Measurements from ENCODE around the gene KLHL29. TPM values are rescaled to one million over a fixed set of nuclear protein-coding genes. Genes with fewer than 3 reads are reported as not detected.
A peak's percentile ranks its signal among the peaks of the same experiment; 100 is the strongest.

Gene KLHL29
- total RNA-seq, 4 donors from 2014 or later, result 10.1 to 27.3 (median 15.7) TPM

DNA sequence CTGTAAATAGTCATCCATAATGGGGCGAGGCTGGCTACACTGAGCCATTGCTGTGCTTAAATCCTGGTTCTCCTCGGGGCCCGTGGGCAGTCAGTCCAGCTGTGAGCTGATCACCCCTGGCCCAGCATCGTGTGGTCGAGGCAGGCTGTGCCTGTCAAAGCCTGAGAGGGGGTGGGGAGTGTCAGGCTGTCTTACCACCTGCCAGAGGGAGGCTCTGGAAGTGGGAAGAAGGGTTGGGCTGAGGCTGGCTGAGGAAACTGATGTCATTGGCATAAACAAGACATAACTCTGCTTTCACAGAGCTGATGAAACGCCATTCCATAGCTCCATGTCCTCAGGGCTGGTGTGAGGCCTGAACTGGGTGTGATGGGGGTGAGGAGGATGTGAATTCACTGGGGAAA is 49.7 kb downstream of the KLHL29 start:
- TF ChIP-seq, protein P1, sequence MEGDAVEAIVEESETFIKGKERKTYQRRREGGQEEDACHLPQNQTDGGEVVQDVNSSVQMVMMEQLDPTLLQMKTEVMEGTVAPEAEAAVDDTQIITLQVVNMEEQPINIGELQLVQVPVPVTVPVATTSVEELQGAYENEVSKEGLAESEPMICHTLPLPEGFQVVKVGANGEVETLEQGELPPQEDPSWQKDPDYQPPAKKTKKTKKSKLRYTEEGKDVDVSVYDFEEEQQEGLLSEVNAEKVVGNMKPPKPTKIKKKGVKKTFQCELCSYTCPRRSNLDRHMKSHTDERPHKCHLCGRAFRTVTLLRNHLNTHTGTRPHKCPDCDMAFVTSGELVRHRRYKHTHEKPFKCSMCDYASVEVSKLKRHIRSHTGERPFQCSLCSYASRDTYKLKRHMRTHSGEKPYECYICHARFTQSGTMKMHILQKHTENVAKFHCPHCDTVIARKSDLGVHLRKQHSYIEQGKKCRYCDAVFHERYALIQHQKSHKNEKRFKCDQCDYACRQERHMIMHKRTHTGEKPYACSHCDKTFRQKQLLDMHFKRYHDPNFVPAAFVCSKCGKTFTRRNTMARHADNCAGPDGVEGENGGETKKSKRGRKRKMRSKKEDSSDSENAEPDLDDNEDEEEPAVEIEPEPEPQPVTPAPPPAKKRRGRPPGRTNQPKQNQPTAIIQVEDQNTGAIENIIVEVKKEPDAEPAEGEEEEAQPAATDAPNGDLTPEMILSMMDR (IDR thresholded peaks at IDR 0.05), result no peak
- H3K4me3 ChIP-seq (ENCODE audit: low read depth, poor library complexity, severe bottlenecking), result no peak overlapping the region
- WGBS, 2 donors, result 56 to 59% methylated on average over 4 to 6 of the region's 6 CpGs
- intact Hi-C loops (cut with DNase I; ENCODE audit: low total_unique reads), result no loop called here
- peak in 1 of 2 donors; percentile 70 for DNase-seq (ENCODE audit: low spot score in 2 of 2)

DNA sequence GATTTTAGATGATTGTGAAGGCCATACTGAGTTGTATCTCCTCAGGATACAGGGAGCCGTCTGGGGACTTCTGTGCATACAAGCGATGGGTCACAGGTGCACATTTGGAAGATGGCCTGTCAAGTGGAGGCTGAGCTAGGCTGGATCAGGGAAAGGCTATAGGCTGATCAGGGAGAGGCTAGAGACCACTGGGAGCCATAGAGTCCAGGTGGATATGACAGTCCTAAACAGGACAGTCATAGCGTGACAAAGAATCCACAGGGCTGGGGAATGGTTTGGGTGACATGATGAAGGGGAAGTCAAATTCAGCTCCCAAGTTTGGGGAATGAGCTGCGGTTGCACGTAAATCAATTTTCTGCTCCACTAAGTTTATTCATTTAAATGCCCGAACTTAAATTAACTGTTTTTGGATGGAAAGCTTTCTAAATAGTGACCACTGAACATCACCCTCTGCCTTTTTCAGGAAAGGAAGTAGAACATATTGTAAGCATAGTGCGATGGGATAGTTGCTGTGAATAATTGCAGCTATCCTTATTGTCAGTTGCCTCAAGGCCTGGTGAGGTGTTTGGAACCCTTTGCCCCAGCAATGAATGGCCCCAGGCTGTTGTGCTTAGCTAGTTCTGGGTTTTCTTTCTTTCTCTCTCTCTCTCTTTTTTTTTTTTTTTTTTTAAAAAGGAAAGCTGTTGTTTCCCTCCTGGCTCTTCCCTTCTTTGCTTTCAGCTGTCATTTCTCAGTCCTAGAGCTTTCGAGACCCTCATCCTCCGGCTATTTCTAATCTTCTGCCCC is 50.5 kb downstream of the KLHL29 start:
- DNase-seq (ENCODE audit: low spot score in 2 of 2), result peak in 1 of 2 donors; percentile 5
- WGBS, 2 donors, result 77 to 91% methylated on average over 9 of the region's 9 CpGs
- TF ChIP-seq, protein P1 (IDR thresholded peaks at IDR 0.05), result no peak
- TF ChIP-seq POLR2A (IDR thresholded peaks at IDR 0.05), result no peak
- no peak overlapping the region for H3K4me3 ChIP-seq (ENCODE audit: low read depth, poor library complexity, severe bottlenecking)
- intact Hi-C loops (cut with DNase I; ENCODE audit: low total_unique reads), result no loop called here

DNA sequence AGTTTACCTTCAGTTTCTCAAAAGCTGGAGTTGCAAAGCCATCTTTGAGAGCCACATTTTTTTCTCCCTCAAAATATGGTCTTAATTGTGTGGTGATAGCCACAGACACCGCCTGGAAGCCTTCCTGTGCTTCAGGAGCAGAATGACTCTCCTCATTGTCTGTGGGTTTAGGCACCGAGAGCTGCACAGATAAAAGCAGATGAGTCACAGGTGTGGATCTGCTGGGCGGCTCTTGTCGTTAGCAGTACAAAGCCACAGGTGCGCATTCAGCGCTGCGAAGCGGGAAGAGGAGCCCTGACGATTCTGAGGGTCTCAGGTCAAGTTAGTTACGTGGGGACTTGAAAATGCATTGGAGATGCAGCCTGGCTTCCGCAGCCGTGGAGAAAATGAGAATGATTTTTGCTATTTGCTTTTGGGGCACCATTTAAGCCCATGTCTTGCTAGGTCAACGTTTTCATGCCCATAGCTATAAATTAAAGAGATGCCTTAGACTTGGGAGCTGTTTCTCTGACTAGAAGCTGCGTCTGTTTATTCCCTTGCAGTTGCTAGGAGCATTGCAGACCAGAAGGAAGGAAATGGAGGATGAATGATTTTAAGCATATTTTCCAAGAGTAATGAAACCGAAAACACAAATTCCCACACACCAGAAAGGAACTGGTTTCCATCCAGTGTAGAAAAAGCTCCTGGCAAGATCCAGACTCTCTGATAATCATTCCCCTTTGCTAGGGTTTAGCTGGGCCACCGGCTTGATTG is 51.5 kb downstream of the KLHL29 start:
- 54 to 63% methylated on average over 16 of the region's 16 CpGs for WGBS, 2 donors

DNA sequence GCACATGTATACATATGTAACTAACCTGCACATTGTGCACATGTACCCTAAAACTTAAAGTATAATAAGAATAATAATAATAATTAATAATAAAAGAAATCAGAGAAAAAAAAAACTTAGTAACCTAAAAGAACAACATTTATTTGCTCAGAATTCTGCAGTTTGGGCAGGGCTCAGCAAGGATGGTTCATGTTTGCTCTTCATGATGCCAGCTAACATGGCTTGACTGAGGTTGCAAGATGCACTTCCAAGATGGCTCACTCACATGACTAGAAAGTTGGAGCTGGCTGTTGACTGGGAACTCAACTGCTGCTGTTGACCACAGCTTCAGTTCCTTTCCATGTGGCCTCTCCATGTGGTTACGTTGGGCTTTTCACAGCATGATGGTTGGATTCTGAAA is 56.4 kb downstream of the KLHL29 start:
- intact Hi-C loops (cut with DNase I; ENCODE audit: low total_unique reads), result no loop called here
- TF ChIP-seq, protein P1 (IDR thresholded peaks at IDR 0.05), result no peak
- TF ChIP-seq POLR2A (IDR thresholded peaks at IDR 0.05), result no peak
- DNase-seq (ENCODE audit: low spot score in 2 of 2), result peak in 1 of 2 donors; percentile 23
- H3K4me3 ChIP-seq (ENCODE audit: low read depth, poor library complexity, severe bottlenecking), result no peak overlapping the region
- 88 to 100% methylated on average over 1 of the region's 1 CpG for WGBS, 2 donors

More for the DNA sequence above, 51.5 kb downstream of the KLHL29 start:
- H3K4me3 ChIP-seq (ENCODE audit: low read depth, poor library complexity, severe bottlenecking), result no peak overlapping the region
- intact Hi-C loops (cut with DNase I; ENCODE audit: low total_unique reads), result no loop called here
- DNase-seq (ENCODE audit: low spot score in 2 of 2), result peak in 1 of 2 donors; percentile 53
- TF ChIP-seq, protein P1 (IDR thresholded peaks at IDR 0.05), result no peak
- TF ChIP-seq POLR2A (IDR thresholded peaks at IDR 0.05), result no peak

DNA sequence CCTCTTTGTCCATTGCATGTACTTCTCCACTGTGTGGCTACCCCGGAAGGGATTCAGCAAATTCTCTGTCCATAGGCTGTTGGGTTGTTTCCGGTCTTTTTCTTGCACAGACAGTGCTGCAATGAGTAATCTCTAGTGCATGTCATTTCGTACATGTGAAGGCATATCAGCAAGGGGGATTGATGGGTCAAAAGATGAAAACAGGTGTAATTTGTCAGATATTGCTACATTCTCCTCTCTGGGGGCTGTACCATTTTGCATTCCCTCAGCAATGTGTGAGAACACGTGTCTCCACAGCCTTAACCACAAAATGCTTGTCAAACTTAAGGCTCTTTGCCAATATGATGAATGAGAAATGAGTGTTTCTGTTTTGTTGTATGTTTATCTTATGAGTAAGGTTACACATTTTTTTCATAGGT is 60.5 kb downstream of the KLHL29 start:
- no peak for TF ChIP-seq POLR2A (IDR thresholded peaks at IDR 0.05)
- TF ChIP-seq, protein P1 (IDR thresholded peaks at IDR 0.05), result no peak
- intact Hi-C loops (cut with DNase I; ENCODE audit: low total_unique reads), result no loop called here
- H3K4me3 ChIP-seq (ENCODE audit: low read depth, poor library complexity, severe bottlenecking), result no peak overlapping the region
- 74 to 84% methylated on average over 4 of the region's 4 CpGs for WGBS, 2 donors
- peak in 1 of 2 donors; percentile 59 for DNase-seq (ENCODE audit: low spot score in 2 of 2)
